H1 (cell line): ENCODE measurements around the gene RASSF4. TPM values are rescaled to one million over a fixed set of nuclear protein-coding genes. Genes with fewer than 3 reads are reported as not detected.

Source experiments
- EP300 ChIP-seq, 2 experiments: IDR thresholded peaks; 1 replicate in 1 of 2; 2 replicates in 1 of 2; pipeline ENCODE4 v1.6.1; 2011 to 2012; ENCODE audit warnings: low read depth in 2 of 2, low read length in 2 of 2, mild to moderate bottlenecking in 2 of 2, borderline replicate concordance in 1 of 2, inconsistent platforms in 1 of 2, moderate library complexity in 1 of 2
- polyA plus RNA-seq, 7 experiments: library from polyadenylated mRNA; depleted of rRNA in 3 of 7; stranded (reverse) in 5 of 7; unstranded in 2 of 7; fragments of >200 nt in 5 of 7; fragments of 200-250 nt in 2 of 7; gene quantifications; 1 replicate in 5 of 7; 2 replicates in 1 of 7; 4 replicates in 1 of 7; pipeline versions ENCODE4 v1.2.1 to v1.2.3, GENCODE V29; 2011 to 2013; ENCODE audit warnings: missing spikeins in 2 of 7, mixed read lengths in 2 of 7
- total RNA-seq: library from RNA; stranded (reverse); fragmentation: NEBNext Ultra II Directional; extraction: Animal tissue kit (Norgen Biotek cat#: 25700); gene quantifications from 2 replicates; pipeline ENCODE4 v1.2.1, GENCODE V29; 2021

RASSF4 gene
- total and polyA plus RNA-seq, 2 of the 8 experiments (the other 6 are each of a cell fraction or from before 2014, with no cell fraction given): 14.3 to 14.5 TPM

DNA sequence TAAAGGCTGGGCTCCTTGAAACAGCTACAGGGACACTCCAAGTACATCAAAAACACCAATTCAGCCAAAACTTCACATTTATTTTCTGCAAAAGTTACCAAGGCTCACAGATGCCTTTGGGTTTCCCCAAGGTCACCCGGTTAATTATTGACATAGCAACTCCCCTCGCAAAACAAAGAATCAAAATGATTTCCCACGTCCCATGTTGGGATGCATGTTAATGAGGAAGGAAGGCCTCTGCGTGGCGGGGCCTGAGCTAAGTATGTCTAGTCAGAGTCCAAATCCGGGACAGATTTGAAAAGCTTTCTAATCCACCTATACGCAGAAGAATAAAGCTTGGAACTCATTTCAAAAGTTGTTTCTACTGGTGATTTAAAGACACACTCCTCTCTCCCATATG, 49.0 kb upstream of the RASSF4 start (continued):
- no peak for TF ChIP-seq EP300 (IDR thresholded peaks at IDR 0.05; ENCODE audit: borderline replicate concordance in 1 of 2, low read depth in 2 of 2, low read length in 2 of 2)
- TF ChIP-seq, all 59 proteins: peak for 0
